Measurements from ENCODE around the gene ARHGAP42. TPM values are rescaled to one million over a fixed set of nuclear protein-coding genes. Genes with fewer than 3 reads are reported as not detected.

The ARHGAP42 gene
- polyA plus RNA-seq, 3 donors = 0.13 TPM; not detected in 2

DNA sequence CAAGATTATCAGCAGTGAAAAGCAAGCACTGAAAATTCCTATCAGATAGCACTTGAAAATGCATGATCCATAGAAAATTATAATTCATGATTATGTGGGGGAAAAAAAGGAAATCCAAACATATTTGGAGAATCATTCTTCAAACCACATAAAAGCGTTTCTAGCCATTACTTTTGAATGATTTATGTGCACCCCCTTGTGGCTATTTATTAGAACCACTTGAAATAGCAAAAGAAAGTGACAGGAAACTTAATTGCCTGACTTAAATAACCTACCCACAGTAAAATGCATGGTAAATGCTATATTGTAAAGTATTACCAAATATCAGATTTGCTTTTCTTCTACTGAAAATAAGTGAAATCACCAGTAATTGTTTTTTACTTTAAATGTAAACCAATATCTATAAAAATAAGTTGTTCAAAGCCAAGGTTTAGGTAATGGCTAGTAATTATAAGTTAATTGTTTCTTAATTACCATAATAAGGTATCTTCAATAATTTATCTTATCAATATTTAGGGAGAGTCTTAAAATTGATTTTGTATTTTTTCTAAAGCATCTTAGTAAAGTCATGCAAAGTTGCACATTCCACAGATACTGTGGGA is 168.5 kb downstream of the ARHGAP42 start:
- intact Hi-C loops (cut with micrococcal nuclease) = no loop called here
- Mint-ChIP-seq H3K27me3 (ENCODE audit: low read depth in 3 of 3) (peaks cover 0 to 2% (median 1%) of the 10 kb centered on the region in 3 donors), H3K4me1 (no peaks in the 10 kb centered on the region), H3K27ac (no peak overlapping the region), H3K4me3 (no peak overlapping the region), H3K36me3 (no peaks in the 10 kb centered on the region), H3K9me3 (no peaks in the 10 kb centered on the region)
- H3K4me2 ChIP-seq (replicated peaks; ENCODE audit: extremely low read depth, low read length, poor library complexity, severe bottlenecking) = no peak overlapping the region
- no peak overlapping the region for H3K27ac ChIP-seq (ENCODE audit: low read depth in 1 of 2, low read length in 2 of 2)
- no peak overlapping the region for H3K9ac ChIP-seq (ENCODE audit: insufficient read depth, low read length, poor library complexity, severe bottlenecking)
- H3K9me3 ChIP-seq (replicated peaks in 1 of 2; ENCODE audit: control insufficient read depth in 1 of 2, insufficient read depth in 1 of 2, low read length in 2 of 2) = no peaks in the 10 kb centered on the region
- no peaks in the 10 kb centered on the region for H3K27me3 ChIP-seq (ENCODE audit: control insufficient read depth in 2 of 2, insufficient read depth in 2 of 2, low read length in 2 of 2)
- no peaks in the 10 kb centered on the region for H3K36me3 ChIP-seq (replicated peaks in 1 of 2; ENCODE audit: control insufficient read depth in 1 of 2, insufficient read depth in 2 of 2, low read length in 2 of 2)
- H3K79me2 ChIP-seq (ENCODE audit: insufficient read depth, low read length) = no peaks in the 10 kb centered on the region
- H4K20me1 ChIP-seq (ENCODE audit: insufficient read depth, low read length) = no peaks in the 10 kb centered on the region
- no peak overlapping the region for H2AFZ ChIP-seq (ENCODE audit: insufficient read depth, low read depth, low read length, poor library complexity, severe bottlenecking)
- peak; percentile 20 for TF ChIP-seq CTCF (IDR thresholded peaks at IDR 0.05)
- WGBS (ENCODE audit: insufficient coverage) = no CpG with 5 or more reads among the region's 1 CpG
- DNase-seq = no peak
- no peak overlapping the region for H3K4me3 ChIP-seq (replicated peaks in 1 of 3; ENCODE audit: low read depth in 2 of 3, low read length in 3 of 3)
- no peaks in the 10 kb centered on the region for H3K4me1 ChIP-seq (ENCODE audit: control insufficient read depth in 1 of 2, insufficient read depth in 2 of 2, low read length in 2 of 2)

GRCh38 chr11:100857236-100858005 is 170.3 kb downstream of the ARHGAP42 start:
- intact Hi-C loops (cut with micrococcal nuclease) = no loop called here
- Mint-ChIP-seq H3K4me3 (no peak overlapping the region), H3K36me3 (no peaks in the 10 kb centered on the region), H3K27me3 (ENCODE audit: low read depth in 3 of 3) (no peaks in the 10 kb centered on the region), H3K4me1 (no peaks in the 10 kb centered on the region), H3K27ac (no peak overlapping the region), H3K9me3 (no peaks in the 10 kb centered on the region)
- TF ChIP-seq CTCF (IDR thresholded peaks at IDR 0.05) = no peak
- Histone ChIP-seq H3K36me3 (replicated peaks in 1 of 2; ENCODE audit: control insufficient read depth in 1 of 2, insufficient read depth in 2 of 2, low read length in 2 of 2) (no peaks in the 10 kb centered on the region), H3K79me2 (ENCODE audit: insufficient read depth, low read length) (no peaks in the 10 kb centered on the region), H3K27ac (ENCODE audit: low read depth in 1 of 2, low read length in 2 of 2) (no peak overlapping the region), H2AFZ (ENCODE audit: insufficient read depth, low read depth, low read length, poor library complexity, severe bottlenecking) (no peak overlapping the region), H3K27me3 (ENCODE audit: control insufficient read depth in 2 of 2, insufficient read depth in 2 of 2, low read length in 2 of 2) (no peaks in the 10 kb centered on the region), H3K9me3 (replicated peaks in 1 of 2; ENCODE audit: control insufficient read depth in 1 of 2, insufficient read depth in 1 of 2, low read length in 2 of 2) (no peaks in the 10 kb centered on the region), H3K9ac (ENCODE audit: insufficient read depth, low read length, poor library complexity, severe bottlenecking) (no peak overlapping the region), H4K20me1 (ENCODE audit: insufficient read depth, low read length) (no peaks in the 10 kb centered on the region), H3K4me2 (replicated peaks; ENCODE audit: extremely low read depth, low read length, poor library complexity, severe bottlenecking) (no peak overlapping the region), H3K4me3 (replicated peaks in 1 of 3; ENCODE audit: low read depth in 2 of 3, low read length in 3 of 3) (no peak overlapping the region), H3K4me1 (ENCODE audit: control insufficient read depth in 1 of 2, insufficient read depth in 2 of 2, low read length in 2 of 2) (no peaks in the 10 kb centered on the region)
- WGBS (ENCODE audit: insufficient coverage) = 95% methylated on average over 2 of the region's 4 CpGs
- DNase-seq = no peak

Measured in CD14-positive monocyte (primary cell).